Keratinocyte (primary cell): ENCODE measurements around the gene CYFIP1. TPM values are rescaled to one million over a fixed set of nuclear protein-coding genes. Genes with fewer than 3 reads are reported as not detected.

Source experiments
- DNase-seq: peaks from one replicate; pipeline ENCODE4 v3.0.0-alpha.2; 2011; ENCODE audit warnings: low read depth, missing footprints, low spot score
- FAIRE-seq: peaks from 2 replicates; lab custom pipeline; 2011; peaks lifted over from hg19 to GRCh38; lab: Jason Lieb, UNC
- H2AFZ ChIP-seq: 2 replicates; pipeline ENCODE4 v1.6.0; 2012; ENCODE audit warnings: low read length, control low read depth, inconsistent platforms; ENCODE audit not compliant: control insufficient read depth
- H3K27ac ChIP-seq: 2 replicates; pipeline ENCODE4 v1.5.1; 2011; ENCODE audit warnings: low read length; ENCODE audit not compliant: control insufficient read depth, insufficient read depth
- H3K27me3 ChIP-seq: 3 replicates; pipeline ENCODE4 v1.6.0; 2011; ENCODE audit warnings: low read length; ENCODE audit not compliant: control insufficient read depth, insufficient read depth; ENCODE audit errors: extremely low read depth
- H3K36me3 ChIP-seq, 2 experiments: 2 replicates in 1 of 2; 3 replicates in 1 of 2; pipeline ENCODE4 v1.5.1; 2011; ENCODE audit warnings: low read length in 2 of 2, mild to moderate bottlenecking in 1 of 2; ENCODE audit not compliant: control insufficient read depth in 2 of 2, insufficient read depth in 2 of 2; ENCODE audit errors: extremely low read depth in 1 of 2
- H3K4me1 ChIP-seq: 3 replicates; pipeline ENCODE4 v1.5.1; 2011; ENCODE audit warnings: low read length; ENCODE audit not compliant: control insufficient read depth, insufficient read depth; ENCODE audit errors: extremely low read depth
- H3K4me2 ChIP-seq: 3 replicates; pipeline ENCODE4 v1.6.0; 2011; ENCODE audit warnings: low read depth, low read length; ENCODE audit not compliant: control insufficient read depth, insufficient read depth; ENCODE audit errors: extremely low read depth
- H3K4me3 ChIP-seq, 3 experiments: fragments of 200-600 bp in 1 of 3; sonication (generic) in 1 of 3; 2 replicates in 2 of 3; 3 replicates in 1 of 3; pipeline ENCODE4 v1.5.1; 2011 to 2016; ENCODE audit warnings: low read length in 3 of 3, mild to moderate bottlenecking in 3 of 3, control low read depth in 2 of 3, inconsistent platforms in 1 of 3, low read depth in 1 of 3, mixed read lengths in 1 of 3, mixed run types in 1 of 3, moderate library complexity in 1 of 3; ENCODE audit not compliant: control insufficient read depth in 2 of 3, insufficient read depth in 2 of 3; ENCODE audit errors: extremely low read depth in 1 of 3
- H3K79me2 ChIP-seq: 2 replicates; pipeline ENCODE4 v1.6.0; 2012; ENCODE audit warnings: low read length; ENCODE audit not compliant: control insufficient read depth, insufficient read depth
- H3K9ac ChIP-seq: 3 replicates; pipeline ENCODE4 v1.6.0; 2011; ENCODE audit warnings: low read length; ENCODE audit not compliant: control insufficient read depth, insufficient read depth; ENCODE audit errors: extremely low read depth
- H3K9me1 ChIP-seq: 3 replicates; pipeline ENCODE4 v1.6.0; 2011; ENCODE audit warnings: low read length; ENCODE audit not compliant: control insufficient read depth, insufficient read depth; ENCODE audit errors: extremely low read depth
- H3K9me3 ChIP-seq: 2 replicates; pipeline ENCODE4 v1.5.1; 2012; ENCODE audit warnings: low read depth, low read length; ENCODE audit not compliant: control insufficient read depth
- H4K20me1 ChIP-seq: 3 replicates; pipeline ENCODE4 v1.6.0; 2011; ENCODE audit warnings: low read length; ENCODE audit not compliant: control insufficient read depth, insufficient read depth; ENCODE audit errors: extremely low read depth
- EZH2 ChIP-seq: IDR thresholded peaks from one replicate; pipeline ENCODE4 v1.6.1; 2012; ENCODE audit warnings: inconsistent platforms, mild to moderate bottlenecking, low read length, moderate library complexity
- dilution Hi-C: fragments of 300-500 bp; cut with MboI; formaldehyde crosslinking; loops from one replicate; pipeline ENCODE4 v1.7.0; 2020; ENCODE audit warnings: low sequenced_read_pairs; ENCODE audit not compliant: extremely low pct_ligation_motif_present
- polyA plus RNA-seq, 5 experiments: library from polyadenylated mRNA; depleted of rRNA in 3 of 5; stranded (reverse) in 3 of 5; stranded (forward) in 1 of 5; unstranded in 1 of 5; fragments of >200 nt; gene quantifications; 1 replicate in 1 of 5; 2 replicates in 3 of 5; 3 replicates in 1 of 5; pipeline versions ENCODE4 v1.2.1 to v1.2.3, GENCODE V29; 2011 to 2012; ENCODE audit warnings: missing spikeins in 2 of 5, low read depth in 1 of 5, low replicate concordance in 1 of 5
- TF ChIP-seq, protein P1 (sequence below), 3 experiments: IDR thresholded peaks in 1 of 3; conservative IDR thresholded peaks in 1 of 3; optimal IDR thresholded peaks in 1 of 3; 2 replicates in 2 of 3; 3 replicates in 1 of 3; pipeline versions ENCODE3 to v1.5.1; 2011; ENCODE audit warnings: low read length in 3 of 3, mild to moderate bottlenecking in 3 of 3, moderate library complexity in 2 of 3, control low read depth in 1 of 3, inconsistent platforms in 1 of 3; ENCODE audit not compliant: insufficient read depth in 2 of 3; ENCODE audit errors: extremely low read depth in 1 of 3

CYFIP1 gene
- polyA plus RNA-seq, 1 donor (not counting 4 experiments of a cell fraction or from before 2014, with no cell fraction given) = 72.3 TPM

DNA sequence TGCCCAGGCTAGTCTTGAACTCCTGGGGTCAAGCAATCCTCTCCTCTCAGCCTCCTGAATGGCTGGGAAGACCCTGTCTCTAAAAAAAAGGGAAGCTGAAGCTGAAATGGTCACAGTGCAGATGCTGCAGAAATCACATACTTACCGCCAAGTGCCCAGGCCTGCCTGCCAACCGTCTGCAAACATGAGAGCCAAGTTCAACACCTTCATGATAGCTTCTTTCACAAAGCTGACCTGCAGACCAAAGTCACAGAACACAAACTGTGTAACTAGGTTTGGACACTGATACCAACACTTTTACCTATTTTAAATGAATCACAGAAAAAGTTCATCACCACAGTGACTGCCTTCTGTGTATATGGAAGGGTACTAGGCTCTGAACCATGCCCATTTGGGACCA is 22.8 kb upstream of the CYFIP1 start:
- TF ChIP-seq EZH2 = no peak
- TF ChIP-seq, protein P1, sequence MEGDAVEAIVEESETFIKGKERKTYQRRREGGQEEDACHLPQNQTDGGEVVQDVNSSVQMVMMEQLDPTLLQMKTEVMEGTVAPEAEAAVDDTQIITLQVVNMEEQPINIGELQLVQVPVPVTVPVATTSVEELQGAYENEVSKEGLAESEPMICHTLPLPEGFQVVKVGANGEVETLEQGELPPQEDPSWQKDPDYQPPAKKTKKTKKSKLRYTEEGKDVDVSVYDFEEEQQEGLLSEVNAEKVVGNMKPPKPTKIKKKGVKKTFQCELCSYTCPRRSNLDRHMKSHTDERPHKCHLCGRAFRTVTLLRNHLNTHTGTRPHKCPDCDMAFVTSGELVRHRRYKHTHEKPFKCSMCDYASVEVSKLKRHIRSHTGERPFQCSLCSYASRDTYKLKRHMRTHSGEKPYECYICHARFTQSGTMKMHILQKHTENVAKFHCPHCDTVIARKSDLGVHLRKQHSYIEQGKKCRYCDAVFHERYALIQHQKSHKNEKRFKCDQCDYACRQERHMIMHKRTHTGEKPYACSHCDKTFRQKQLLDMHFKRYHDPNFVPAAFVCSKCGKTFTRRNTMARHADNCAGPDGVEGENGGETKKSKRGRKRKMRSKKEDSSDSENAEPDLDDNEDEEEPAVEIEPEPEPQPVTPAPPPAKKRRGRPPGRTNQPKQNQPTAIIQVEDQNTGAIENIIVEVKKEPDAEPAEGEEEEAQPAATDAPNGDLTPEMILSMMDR (optimal IDR thresholded peaks at IDR 0.05 in 1 of 3, IDR thresholded peaks at IDR 0.05 in 1 of 3, conservative IDR thresholded peaks at IDR 0.05 in 1 of 3; ENCODE audit: extremely low read depth in 1 of 3, insufficient read depth in 2 of 3, low read length in 3 of 3) = no peak
- Histone ChIP-seq H4K20me1 (no peaks in the 10 kb centered on the region), H3K36me3 (peaks cover 15 to 22% of the 10 kb centered on the region in 2 experiments), H3K79me2 (no peaks in the 10 kb centered on the region), H3K9ac (no peak overlapping the region), H3K4me2 (no peak overlapping the region), H3K9me3 (no peaks in the 10 kb centered on the region), H3K27ac (no peak overlapping the region), H3K9me1 (no peaks in the 10 kb centered on the region), H3K4me1 (no peaks in the 10 kb centered on the region), H2AFZ (no peak overlapping the region), H3K27me3 (no peaks in the 10 kb centered on the region), H3K4me3 (no peak overlapping the region)
- DNase-seq = no peak
- no peak for FAIRE-seq
- dilution Hi-C loops = no loop called here

DNA sequence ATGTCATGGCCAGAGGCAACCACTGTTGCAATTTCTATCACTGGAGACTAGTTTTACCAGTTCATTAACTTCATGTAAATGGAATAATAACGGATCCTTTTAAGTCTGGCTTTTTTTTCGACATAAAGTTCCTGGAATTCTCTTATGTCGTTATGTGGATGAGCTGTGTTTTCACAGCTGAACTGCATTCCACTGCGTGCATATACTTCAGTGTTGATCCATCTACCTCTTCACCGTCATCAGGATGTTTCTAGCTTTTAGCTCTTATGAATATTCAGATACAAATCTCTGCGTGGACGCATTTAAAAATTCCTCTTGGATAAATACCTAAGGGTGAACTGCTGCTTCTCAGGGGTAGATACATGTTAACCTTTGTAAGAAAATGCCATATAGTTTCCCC is 15.6 kb upstream of the CYFIP1 start:
- no peaks in the 10 kb centered on the region for H3K79me2 ChIP-seq
- no peak overlapping the region for H2AFZ ChIP-seq
- dilution Hi-C loops = no loop called here
- peaks cover 2 to 9% of the 10 kb centered on the region in 2 experiments for H3K36me3 ChIP-seq
- FAIRE-seq = no peak
- no peak overlapping the region for H3K4me2 ChIP-seq
- no peaks in the 10 kb centered on the region for H4K20me1 ChIP-seq
- TF ChIP-seq, protein P1 (optimal IDR thresholded peaks at IDR 0.05 in 1 of 3, IDR thresholded peaks at IDR 0.05 in 1 of 3, conservative IDR thresholded peaks at IDR 0.05 in 1 of 3; ENCODE audit: extremely low read depth in 1 of 3, insufficient read depth in 2 of 3, low read length in 3 of 3) = no peak
- no peak for TF ChIP-seq EZH2
- no peaks in the 10 kb centered on the region for H3K4me1 ChIP-seq
- H3K9me3 ChIP-seq = no peaks in the 10 kb centered on the region
- H3K9me1 ChIP-seq = no peaks in the 10 kb centered on the region
- H3K27ac ChIP-seq = no peak overlapping the region
- no peak for DNase-seq
- H3K9ac ChIP-seq = no peak overlapping the region
- no peaks in the 10 kb centered on the region for H3K27me3 ChIP-seq
- H3K4me3 ChIP-seq = no peak overlapping the region
